Hepatocyte (in vitro differentiated cells): ENCODE data around the gene RGP1. TPM values are rescaled to one million over a fixed set of nuclear protein-coding genes. Genes with fewer than 3 reads are reported as not detected.

Experiments
- DNase-seq: peaks from one replicate; pipeline ENCODE4 v3.0.0-alpha.2; 2016; ENCODE audit warnings: low spot score
- H2AFZ ChIP-seq: fragments of 200-600 bp; sonication (generic); 2 replicates; pipeline ENCODE4 v1.6.0; 2016; ENCODE audit warnings: antibody characterized with exemption, mild to moderate bottlenecking
- H3K27ac ChIP-seq: fragments of 200-600 bp; sonication (generic); 2 replicates; pipeline ENCODE4 v1.5.1; 2016; ENCODE audit warnings: mild to moderate bottlenecking
- H3K27me3 ChIP-seq: fragments of 200-600 bp; sonication (generic); 2 replicates; pipeline ENCODE4 v1.6.1; 2016
- H3K36me3 ChIP-seq: fragments of 200-600 bp; sonication (generic); replicated peaks from 2 replicates; pipeline ENCODE4 v1.5.1; 2016; ENCODE audit warnings: low read depth; ENCODE audit not compliant: insufficient read depth
- H3K4me1 ChIP-seq: fragments of 200-600 bp; sonication (generic); 2 replicates; pipeline ENCODE4 v1.5.1; 2016; ENCODE audit warnings: mild to moderate bottlenecking, moderate library complexity; ENCODE audit not compliant: insufficient read depth
- H3K4me2 ChIP-seq: fragments of 200-600 bp; sonication (generic); 2 replicates; pipeline ENCODE4 v1.6.0; 2016
- H3K4me3 ChIP-seq: fragments of 200-600 bp; sonication (generic); 2 replicates; pipeline ENCODE4 v1.5.1; 2016; ENCODE audit warnings: mild to moderate bottlenecking
- H3K79me2 ChIP-seq: fragments of 200-600 bp; sonication (generic); 2 replicates; pipeline ENCODE4 v1.6.0; 2017; ENCODE audit warnings: mild to moderate bottlenecking
- H3K9me2 ChIP-seq: fragments of 200-600 bp; sonication (generic); replicated peaks from 2 replicates; pipeline ENCODE4 v1.6.0; 2017; ENCODE audit warnings: mild to moderate bottlenecking; ENCODE audit not compliant: insufficient read depth
- H3K9me3 ChIP-seq: fragments of 200-600 bp; sonication (generic); 2 replicates; pipeline ENCODE4 v1.5.1; 2016; ENCODE audit warnings: low read depth, mild to moderate bottlenecking
- H4K20me1 ChIP-seq: fragments of 200-600 bp; sonication (generic); 2 replicates; pipeline ENCODE4 v1.6.0; 2016; ENCODE audit warnings: mild to moderate bottlenecking; ENCODE audit not compliant: insufficient read depth, poor library complexity, severe bottlenecking
- EZH2 ChIP-seq: fragments of 200-600 bp; sonication (generic); IDR thresholded peaks from 2 replicates; pipeline ENCODE4 v1.6.1; 2016; ENCODE audit warnings: antibody characterized with exemption, mild to moderate bottlenecking, borderline replicate concordance
- EZH2phosphoT487 ChIP-seq: fragments of 200-600 bp; sonication (generic); IDR thresholded peaks from one replicate; pipeline ENCODE4 v1.6.1; 2018; ENCODE audit warnings: antibody characterized with exemption, mild to moderate bottlenecking, low read depth, moderate library complexity; ENCODE audit not compliant: unreplicated experiment, severe bottlenecking
- WGBS: methylation state at CpG from one replicate; pipeline ENCODE4 v1.1.6; 2016; ENCODE audit warnings: low lambda C conversion rate; ENCODE audit errors: missing lambda C conversion rate; 5-methylcytosine and 5-hydroxymethylcytosine counted together
- polyA plus RNA-seq: library from polyadenylated mRNA; unstranded; fragments of >200 nt; fragmentation: Nextera tagmentation; extraction: Ambion mirVana; gene quantifications from 2 replicates; pipeline ENCODE4 v1.2.1, GENCODE V29; 2016
- total RNA-seq: library from RNA; depleted of rRNA; stranded (reverse); fragments of >200 nt; gene quantifications from 2 replicates; pipeline ENCODE4 v1.2.3, GENCODE V29; 2014
- TF ChIP-seq, protein P1 (sequence below): fragments of 200-600 bp; sonication (generic); IDR thresholded peaks from 2 replicates; pipeline ENCODE4 v1.5.1; 2016; ENCODE audit warnings: antibody characterized with exemption, mild to moderate bottlenecking; ENCODE audit not compliant: poor library complexity

Gene RGP1
- total and polyA plus RNA-seq, 2 experiments from 2014 or later, result 11.4 to 19.3 TPM

DNA sequence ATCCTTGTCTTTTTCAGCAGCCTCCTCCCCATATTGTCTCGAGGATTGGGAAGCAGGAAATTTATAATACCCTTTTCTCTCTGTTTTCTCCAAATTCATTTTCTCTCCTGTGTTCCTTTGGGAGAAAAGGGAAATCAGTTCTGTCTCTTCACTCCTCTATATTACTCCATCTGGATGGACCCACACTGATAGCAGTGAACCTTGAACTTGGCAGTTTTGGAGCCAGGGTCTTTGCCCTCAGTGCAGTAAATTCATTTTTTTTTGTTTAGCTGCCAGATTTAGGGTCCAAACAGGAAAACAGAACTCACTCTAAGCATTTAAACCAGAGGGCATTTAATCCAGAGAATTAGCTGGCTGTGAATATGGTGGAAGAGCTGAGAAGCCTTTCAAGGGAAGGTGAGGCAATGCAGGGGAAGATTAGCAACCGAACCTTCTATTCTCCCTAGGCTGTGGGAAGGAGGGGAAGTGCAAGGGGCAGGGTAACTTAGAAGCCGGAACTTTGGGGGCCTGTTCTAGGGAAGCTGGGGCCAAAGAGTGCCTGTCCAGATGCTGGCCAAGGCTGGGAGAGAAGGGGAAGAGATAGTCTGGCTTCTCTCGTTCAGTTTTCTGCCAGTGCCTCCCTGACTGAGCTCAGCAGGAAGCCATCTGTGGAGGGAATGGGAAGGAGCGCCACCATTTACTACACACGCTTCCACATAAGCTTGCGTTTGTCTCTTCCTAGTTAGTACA, 26.0 kb downstream of the RGP1 start:
- Histone ChIP-seq H3K27ac (no peak overlapping the region), H3K4me1 (peaks cover 11% of the 10 kb centered on the region), H4K20me1 (no peaks in the 10 kb centered on the region), H3K4me2 (no peak overlapping the region), H3K27me3 (no peaks in the 10 kb centered on the region), H3K4me3 (no peak overlapping the region), H3K9me2 (no peaks in the 10 kb centered on the region), H2AFZ (no peak overlapping the region), H3K79me2 (peaks cover 5% of the 10 kb centered on the region), H3K36me3 (no peaks in the 10 kb centered on the region), H3K9me3 (no peaks in the 10 kb centered on the region)
- 59% methylated on average over 7 of the region's 7 CpGs for WGBS
- no peak for DNase-seq
- TF ChIP-seq, protein P1, sequence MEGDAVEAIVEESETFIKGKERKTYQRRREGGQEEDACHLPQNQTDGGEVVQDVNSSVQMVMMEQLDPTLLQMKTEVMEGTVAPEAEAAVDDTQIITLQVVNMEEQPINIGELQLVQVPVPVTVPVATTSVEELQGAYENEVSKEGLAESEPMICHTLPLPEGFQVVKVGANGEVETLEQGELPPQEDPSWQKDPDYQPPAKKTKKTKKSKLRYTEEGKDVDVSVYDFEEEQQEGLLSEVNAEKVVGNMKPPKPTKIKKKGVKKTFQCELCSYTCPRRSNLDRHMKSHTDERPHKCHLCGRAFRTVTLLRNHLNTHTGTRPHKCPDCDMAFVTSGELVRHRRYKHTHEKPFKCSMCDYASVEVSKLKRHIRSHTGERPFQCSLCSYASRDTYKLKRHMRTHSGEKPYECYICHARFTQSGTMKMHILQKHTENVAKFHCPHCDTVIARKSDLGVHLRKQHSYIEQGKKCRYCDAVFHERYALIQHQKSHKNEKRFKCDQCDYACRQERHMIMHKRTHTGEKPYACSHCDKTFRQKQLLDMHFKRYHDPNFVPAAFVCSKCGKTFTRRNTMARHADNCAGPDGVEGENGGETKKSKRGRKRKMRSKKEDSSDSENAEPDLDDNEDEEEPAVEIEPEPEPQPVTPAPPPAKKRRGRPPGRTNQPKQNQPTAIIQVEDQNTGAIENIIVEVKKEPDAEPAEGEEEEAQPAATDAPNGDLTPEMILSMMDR, result no peak
- TF ChIP-seq EZH2, result no peak
- no peak for TF ChIP-seq EZH2phosphoT487

DNA sequence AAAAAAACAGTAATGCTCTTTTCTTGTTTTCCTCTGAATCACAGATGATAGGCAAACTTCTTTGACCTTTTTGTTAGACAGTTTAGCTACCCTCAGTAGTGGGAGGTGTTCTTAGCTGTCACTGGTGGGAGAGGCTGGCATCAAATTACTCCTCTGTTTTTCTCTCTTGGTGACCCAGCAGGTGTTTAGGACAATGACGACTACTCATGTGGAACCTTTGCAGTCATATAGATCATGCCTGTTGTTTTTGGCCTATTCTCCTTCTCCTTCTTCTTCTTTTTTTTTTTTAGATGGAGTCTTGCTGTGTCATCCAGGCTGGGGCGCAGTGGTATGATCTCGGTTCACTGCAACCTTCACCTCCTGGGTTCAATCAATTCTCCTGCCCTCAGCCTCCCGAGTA, 26.9 kb downstream of the RGP1 start:
- H3K36me3 ChIP-seq, result no peaks in the 10 kb centered on the region
- no peak overlapping the region for H3K4me3 ChIP-seq
- 85% methylated on average over 4 of the region's 4 CpGs for WGBS
- no peak overlapping the region for H3K27ac ChIP-seq
- DNase-seq, result no peak
- H4K20me1 ChIP-seq, result no peaks in the 10 kb centered on the region
- no peak for TF ChIP-seq EZH2
- TF ChIP-seq EZH2phosphoT487, result no peak
- TF ChIP-seq, protein P1, result no peak
- H3K9me3 ChIP-seq, result no peaks in the 10 kb centered on the region
- H3K9me2 ChIP-seq, result no peaks in the 10 kb centered on the region
- no peak overlapping the region for H3K4me2 ChIP-seq
- no peak overlapping the region for H2AFZ ChIP-seq
- peaks cover 5% of the 10 kb centered on the region for H3K4me1 ChIP-seq
- peaks cover 5% of the 10 kb centered on the region for H3K79me2 ChIP-seq
- H3K27me3 ChIP-seq, result no peaks in the 10 kb centered on the region

DNA sequence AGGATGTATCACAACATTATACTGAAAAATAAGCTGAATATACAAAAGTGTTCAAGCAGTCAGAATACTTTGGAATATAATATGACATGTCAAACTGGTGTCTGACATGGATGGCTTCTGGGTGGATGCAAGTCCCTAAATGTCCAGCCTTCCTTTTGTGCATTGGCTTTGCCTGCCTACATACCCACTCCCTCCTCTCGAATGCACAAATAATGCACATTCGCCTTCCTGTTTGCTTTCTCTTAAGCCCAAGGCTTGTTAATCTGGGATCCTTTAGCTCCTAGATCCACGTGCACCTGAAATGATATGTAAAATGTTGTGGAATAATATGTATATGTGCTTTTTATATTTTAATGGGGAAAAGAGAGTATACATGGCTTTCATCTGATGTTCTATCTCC, 29.4 kb downstream of the RGP1 start:
- no peak for DNase-seq
- no peak for TF ChIP-seq EZH2
- TF ChIP-seq, protein P1, result no peak
- TF ChIP-seq EZH2phosphoT487, result no peak
- no peaks in the 10 kb centered on the region for H4K20me1 ChIP-seq
- H3K27ac ChIP-seq, result no peak overlapping the region
- H3K9me3 ChIP-seq, result no peaks in the 10 kb centered on the region
- no peaks in the 10 kb centered on the region for H3K9me2 ChIP-seq
- no peak overlapping the region for H2AFZ ChIP-seq
- H3K4me3 ChIP-seq, result no peak overlapping the region
- no peaks in the 10 kb centered on the region for H3K4me1 ChIP-seq
- H3K36me3 ChIP-seq, result no peaks in the 10 kb centered on the region
- no peaks in the 10 kb centered on the region for H3K27me3 ChIP-seq
- 82% methylated on average over 3 of the region's 3 CpGs for WGBS
- peaks cover 3% of the 10 kb centered on the region for H3K79me2 ChIP-seq
- no peak overlapping the region for H3K4me2 ChIP-seq
